Hepatocyte (in vitro differentiated cells): ENCODE measurements around the gene IFNL1.

Source experiments
- CTCF ChIP-seq: fragments of 200-600 bp; sonication (generic); IDR thresholded peaks from 2 replicates; pipeline ENCODE4 v1.5.1; 2016; ENCODE audit warnings: antibody characterized with exemption, mild to moderate bottlenecking; ENCODE audit not compliant: poor library complexity
- EZH2phosphoT487 ChIP-seq: fragments of 200-600 bp; sonication (generic); IDR thresholded peaks from one replicate; pipeline ENCODE4 v1.6.1; 2018; ENCODE audit warnings: antibody characterized with exemption, mild to moderate bottlenecking, low read depth, moderate library complexity; ENCODE audit not compliant: unreplicated experiment, severe bottlenecking

- TF ChIP-seq CTCF (no peak), EZH2phosphoT487 (no peak)
Observed at GRCh38 chr19:39321117-39321831, 25.1 kb downstream of the IFNL1 start.
